Small intestine (tissue), 7 donors: ENCODE results near the gene TBCK. TPM values are rescaled to one million over a fixed set of nuclear protein-coding genes. Genes with fewer than 3 reads are reported as not detected.
A peak's percentile ranks its signal among the peaks of the same experiment; 100 is the strongest.

Experiments used
- DNase-seq, 2 donors: peaks; one replicate each; pipeline versions ENCODE4 v3.0.0 to v3.0.0-alpha.2; 2013
- FAIRE-seq: peaks from 2 replicates; lab custom pipeline; 2012; peaks lifted over from hg19 to GRCh38; lab: Jason Lieb, UNC
- H3K27ac ChIP-seq, 3 donors: one replicate each; pipeline ENCODE4 v1.5.1; 2013; ENCODE audit warnings: low read length in 2 of 3, mild to moderate bottlenecking in 2 of 3, control low read depth in 1 of 3, inconsistent platforms in 1 of 3, low read depth in 1 of 3, moderate library complexity in 1 of 3
- H3K27me3 ChIP-seq, 3 donors: one replicate each; pipeline ENCODE4 v1.6.1; 2013; ENCODE audit warnings: low read length in 3 of 3, inconsistent platforms in 1 of 3; ENCODE audit not compliant: control insufficient read depth in 3 of 3, insufficient read depth in 3 of 3
- H3K36me3 ChIP-seq, 3 donors: one replicate each; pipeline ENCODE4 v1.6.1; 2013; ENCODE audit warnings: low read length in 3 of 3, inconsistent platforms in 1 of 3, low read depth in 1 of 3, mild to moderate bottlenecking in 1 of 3, moderate library complexity in 1 of 3; ENCODE audit not compliant: control insufficient read depth in 3 of 3, insufficient read depth in 2 of 3
- H3K4me1 ChIP-seq, 3 donors: one replicate each; pipeline ENCODE4 v1.6.1; 2013; ENCODE audit warnings: low read length in 2 of 3, inconsistent platforms in 1 of 3, low read depth in 1 of 3, mild to moderate bottlenecking in 1 of 3, moderate library complexity in 1 of 3; ENCODE audit not compliant: control insufficient read depth in 3 of 3, insufficient read depth in 2 of 3
- H3K4me3 ChIP-seq, 3 donors: one replicate each; pipeline ENCODE4 v1.5.1; 2013; ENCODE audit warnings: low read length in 3 of 3, control low read depth in 1 of 3, inconsistent platforms in 1 of 3, low read depth in 1 of 3, mild to moderate bottlenecking in 1 of 3, moderate library complexity in 1 of 3
- H3K9me3 ChIP-seq, 2 donors: one replicate each; pipeline ENCODE4 v1.6.1; 2013; ENCODE audit warnings: low read depth in 1 of 2, low read length in 1 of 2; ENCODE audit not compliant: control insufficient read depth in 2 of 2, insufficient read depth in 1 of 2
- WGBS, 3 donors: extraction: QIAGEN DNeasy Blood & Tissue Kit; methylation state at CpG; one replicate each; pipeline ENCODE4 v1.1.7; 2013; 5-methylcytosine and 5-hydroxymethylcytosine counted together
- polyA plus RNA-seq, 4 donors: library from polyadenylated mRNA; stranded (reverse) in 3 of 4; unstranded in 1 of 4; fragments of 200-250 nt in 3 of 4; fragments of 120-200 nt in 1 of 4; gene quantifications; one replicate each; pipeline versions ENCODE4 v1.2.1 to v1.2.3, GENCODE V29; 2013
- donor health status: healthy with polysubstance abuse.
- donor health status: control.
- donor health status: control.
- donor health status: Bipolar disorder and iron deficiency.
- donor health status: healthy.

Gene TBCK
- polyA plus RNA-seq, 4 donors, result 5.1 to 31.6 (median 9.3) TPM

- peaks cover 0 to 8% (median 3%) of the 10 kb centered on the region in 3 donors for H3K36me3 ChIP-seq
- no peaks in the 10 kb centered on the region for H3K27me3 ChIP-seq
- H3K4me3 ChIP-seq, result no peak overlapping the region
- no peaks in the 10 kb centered on the region for H3K9me3 ChIP-seq
- H3K27ac ChIP-seq, result no peak overlapping the region
- peaks cover 0 to 12% (median 9%) of the 10 kb centered on the region in 3 donors for H3K4me1 ChIP-seq
- no peak for FAIRE-seq
- no peak for DNase-seq
Measured at GRCh38 chr4:106318511-106318910, 2.5 kb upstream of the TBCK start.

DNA sequence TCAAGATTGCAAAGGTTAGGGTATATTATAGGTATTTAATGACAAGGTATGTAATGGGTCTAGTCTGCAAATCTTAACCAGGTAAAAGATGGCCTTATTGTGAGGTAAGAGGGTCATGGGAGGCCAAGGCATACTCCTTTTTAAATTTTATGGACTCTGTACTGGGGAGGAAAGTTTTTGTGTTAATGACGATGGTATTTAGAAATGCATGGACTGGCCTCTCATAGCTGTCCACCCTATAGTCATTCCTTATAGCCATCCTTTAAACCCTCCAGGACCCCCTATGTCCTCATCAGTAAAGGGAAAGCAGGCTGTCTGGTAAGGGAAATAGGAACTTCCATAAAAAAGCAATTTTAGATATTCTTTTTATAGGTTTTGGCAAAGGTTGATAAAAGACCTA is 1.8 kb upstream of the TBCK start:
- Histone ChIP-seq H3K4me1 (peaks cover 0 to 12% (median 9%) of the 10 kb centered on the region in 3 donors), H3K27me3 (no peaks in the 10 kb centered on the region), H3K27ac (no peak overlapping the region), H3K4me3 (peak overlapping the region in 2 of 3 donors; percentile 81 to 87), H3K36me3 (peaks cover 0 to 8% (median 3%) of the 10 kb centered on the region in 3 donors), H3K9me3 (no peaks in the 10 kb centered on the region)
- FAIRE-seq, result no peak
- 33 to 73% (median 50%) methylated on average over 1 of the region's 1 CpG for WGBS, 3 donors
- DNase-seq, result no peak

- FAIRE-seq (no peak), DNase-seq (peak in 1 of 2 donors; percentile 17)
- WGBS, 3 donors, result 1 to 3% (median 3%) methylated on average over 13 of the region's 13 CpGs
- peak overlapping the region; percentile 63 to 87 (median 81) for H3K4me3 ChIP-seq
- H3K27me3 ChIP-seq, result no peaks in the 10 kb centered on the region
- H3K9me3 ChIP-seq, result no peaks in the 10 kb centered on the region
- H3K36me3 ChIP-seq, result peaks cover 0 to 8% (median 3%) of the 10 kb centered on the region in 3 donors
- H3K27ac ChIP-seq, result peak overlapping the region; percentile 92 to 95 (median 95)
- peaks cover 0 to 12% (median 9%) of the 10 kb centered on the region in 3 donors for H3K4me1 ChIP-seq
Measured at GRCh38 chr4:106316773-106317409, 882 bp upstream of the TBCK start.

DNA sequence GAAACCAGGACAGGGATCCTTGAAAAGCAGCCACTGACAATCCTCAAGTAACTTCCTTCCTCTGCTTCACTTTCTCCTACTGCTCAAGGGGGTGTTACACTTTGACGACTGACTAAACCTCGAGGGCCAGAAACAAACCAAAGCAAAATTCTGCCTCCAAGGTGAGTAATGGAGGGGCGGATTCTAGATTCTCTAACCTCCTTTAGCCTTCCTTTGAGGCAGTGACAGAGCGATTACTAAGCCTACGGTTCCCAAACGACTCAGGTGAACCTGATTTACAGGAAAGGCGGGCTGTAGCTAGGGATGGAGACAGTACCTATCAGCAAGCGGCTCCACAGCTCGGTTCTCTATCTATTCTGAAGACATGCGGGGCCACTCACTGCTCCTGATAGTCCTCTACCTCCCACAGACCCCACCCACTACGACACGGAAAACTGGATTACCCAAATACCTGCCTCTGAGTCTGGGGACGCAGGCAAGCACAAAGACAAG is 487 bp downstream of the TBCK start:
- WGBS, 3 donors, result 0% methylated on average over 13 of the region's 13 CpGs
- DNase-seq, result no peak
- Histone ChIP-seq H3K27me3 (no peaks in the 10 kb centered on the region), H3K36me3 (peaks cover 0 to 2% (median 0%) of the 10 kb centered on the region in 3 donors), H3K4me3 (peak overlapping the region; percentile 70 to 87 (median 81)), H3K27ac (peak overlapping the region; percentile 92 to 95 (median 95)), H3K9me3 (no peaks in the 10 kb centered on the region), H3K4me1 (peaks cover 0 to 12% (median 9%) of the 10 kb centered on the region in 3 donors)
- no peak for FAIRE-seq

- Histone ChIP-seq H3K27ac (peak overlapping the region in 1 of 3 donors; percentile 92), H3K36me3 (no peaks in the 10 kb centered on the region), H3K4me3 (peak overlapping the region in 2 of 3 donors; percentile 81 to 87), H3K27me3 (no peaks in the 10 kb centered on the region), H3K9me3 (no peaks in the 10 kb centered on the region), H3K4me1 (peaks cover 0 to 12% (median 9%) of the 10 kb centered on the region in 3 donors)
- no peak for FAIRE-seq
- DNase-seq, result peak in 1 of 2 donors; percentile 5
- WGBS, 3 donors, result 8 to 30% (median 17%) methylated on average over 6 of the region's 6 CpGs
Measured at GRCh38 chr4:106314960-106315359, 1.0 kb downstream of the TBCK start.

- Histone ChIP-seq H3K36me3 (peaks cover 0 to 3% (median 2%) of the 10 kb centered on the region in 3 donors), H3K27me3 (no peaks in the 10 kb centered on the region), H3K9me3 (no peaks in the 10 kb centered on the region), H3K4me1 (peaks cover 0 to 11% (median 9%) of the 10 kb centered on the region in 3 donors), H3K27ac (no peak overlapping the region), H3K4me3 (no peak overlapping the region)
- DNase-seq, result no peak
- 81 to 91% (median 83%) methylated on average over 3 of the region's 3 CpGs for WGBS, 3 donors
- FAIRE-seq, result no peak
Measured at GRCh38 chr4:106312997-106313522, 2.9 kb downstream of the TBCK start.

DNA sequence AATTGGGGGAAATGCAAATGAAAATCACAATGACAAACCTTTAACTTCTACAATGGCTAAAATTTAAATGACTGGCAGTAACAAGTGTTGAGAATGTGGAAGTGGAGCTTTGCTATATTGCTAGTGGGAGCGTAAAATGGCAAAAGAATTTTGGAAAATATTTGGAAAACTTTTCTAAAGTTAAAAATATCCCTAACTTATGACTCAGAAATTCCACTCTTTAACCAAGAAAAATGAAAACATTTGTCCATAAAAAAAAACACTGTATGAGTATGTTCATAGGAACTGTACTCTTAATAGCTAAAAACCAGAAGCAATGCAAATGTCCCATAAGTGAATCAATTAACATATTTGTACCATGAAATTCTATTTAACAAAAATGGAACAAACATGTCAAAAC is 3.6 kb downstream of the TBCK start:
- Histone ChIP-seq H3K4me3 (no peak overlapping the region), H3K4me1 (peaks cover 0 to 6% (median 4%) of the 10 kb centered on the region in 3 donors), H3K27ac (no peak overlapping the region), H3K36me3 (peaks cover 0 to 3% (median 2%) of the 10 kb centered on the region in 3 donors), H3K27me3 (no peaks in the 10 kb centered on the region), H3K9me3 (no peaks in the 10 kb centered on the region)
- DNase-seq (no peak), FAIRE-seq (no peak)
- 85 to 100% (median 88%) methylated on average over 1 of the region's 1 CpG for WGBS, 3 donors

- DNase-seq, result no peak
- Histone ChIP-seq H3K36me3 (peaks cover 0 to 3% (median 2%) of the 10 kb centered on the region in 3 donors), H3K4me3 (no peak overlapping the region), H3K9me3 (no peaks in the 10 kb centered on the region), H3K27me3 (no peaks in the 10 kb centered on the region), H3K4me1 (no peaks in the 10 kb centered on the region), H3K27ac (no peak overlapping the region)
- no peak for FAIRE-seq
Measured at GRCh38 chr4:106306561-106306960, 9.4 kb downstream of the TBCK start.
